Effector CD4-positive, alpha-beta T cell (primary cell): ENCODE measurements around the gene NELFCD.
"Not testable (repeated sequence)": the region's sequence is repeated elsewhere in the genome, so short reads cannot be mapped to it uniquely, and the experiment has no call there.

Experiments
- DNase-seq: peaks from one replicate; pipeline ENCODE4 v3.0.0-alpha.2; 2020

NELFCD gene

DNA sequence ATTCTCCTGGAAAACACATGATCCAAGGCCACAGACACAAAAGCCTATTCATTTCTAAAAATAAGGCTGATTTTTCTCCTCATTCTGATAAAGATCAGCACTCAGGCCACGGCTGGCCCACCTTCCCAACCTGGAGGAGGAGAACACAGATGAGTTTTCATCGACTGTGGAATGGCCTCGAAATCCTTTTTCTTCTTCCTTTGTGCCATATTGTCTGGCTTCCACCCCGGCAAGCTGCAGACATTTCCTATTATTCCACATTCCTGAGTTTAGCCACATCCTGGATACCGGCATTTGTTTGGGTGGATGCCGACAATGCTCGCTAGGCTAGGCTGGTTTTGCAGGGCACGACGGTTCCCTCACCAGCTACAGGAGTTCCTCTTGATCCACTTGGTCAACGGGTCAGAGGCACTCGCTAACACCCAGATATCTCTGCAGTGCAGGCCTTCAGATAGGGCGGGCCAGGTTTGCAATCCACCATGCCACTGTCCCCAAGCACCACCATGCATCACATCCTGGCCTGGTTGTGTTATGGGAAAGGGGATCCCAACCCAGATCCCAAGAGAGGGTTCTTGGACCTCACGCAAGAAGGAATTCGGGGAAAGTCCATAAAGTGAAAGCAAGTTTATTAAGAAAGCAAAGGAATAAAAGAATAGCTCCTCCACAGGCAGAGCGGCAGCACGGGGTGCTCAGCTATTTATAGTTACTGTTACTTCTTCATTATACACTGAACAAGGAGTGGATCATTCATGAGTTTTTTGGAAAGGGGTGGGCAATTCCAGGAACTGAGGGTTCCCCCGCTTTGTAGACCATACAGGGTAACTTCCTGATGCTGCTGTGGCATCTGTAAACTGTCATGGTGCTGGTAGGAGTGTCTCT is 30.2 kb downstream of the NELFCD start:
- DNase-seq = no peak

DNA sequence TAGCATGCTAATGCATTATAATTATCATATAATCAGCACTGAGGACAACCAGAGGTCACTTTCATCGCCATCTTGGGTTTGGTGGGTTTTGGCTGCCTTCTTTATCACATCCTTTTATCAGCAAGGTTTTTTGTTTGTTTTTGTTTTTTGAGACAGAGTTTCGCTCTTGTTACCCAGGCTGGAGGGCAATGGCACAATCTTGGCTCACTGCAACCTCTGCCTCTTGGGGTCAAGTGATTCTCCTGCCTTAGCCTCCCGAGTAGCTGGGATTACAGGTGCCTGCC is 30.8 kb downstream of the NELFCD start:
- DNase-seq = not testable (repeated sequence)

DNA sequence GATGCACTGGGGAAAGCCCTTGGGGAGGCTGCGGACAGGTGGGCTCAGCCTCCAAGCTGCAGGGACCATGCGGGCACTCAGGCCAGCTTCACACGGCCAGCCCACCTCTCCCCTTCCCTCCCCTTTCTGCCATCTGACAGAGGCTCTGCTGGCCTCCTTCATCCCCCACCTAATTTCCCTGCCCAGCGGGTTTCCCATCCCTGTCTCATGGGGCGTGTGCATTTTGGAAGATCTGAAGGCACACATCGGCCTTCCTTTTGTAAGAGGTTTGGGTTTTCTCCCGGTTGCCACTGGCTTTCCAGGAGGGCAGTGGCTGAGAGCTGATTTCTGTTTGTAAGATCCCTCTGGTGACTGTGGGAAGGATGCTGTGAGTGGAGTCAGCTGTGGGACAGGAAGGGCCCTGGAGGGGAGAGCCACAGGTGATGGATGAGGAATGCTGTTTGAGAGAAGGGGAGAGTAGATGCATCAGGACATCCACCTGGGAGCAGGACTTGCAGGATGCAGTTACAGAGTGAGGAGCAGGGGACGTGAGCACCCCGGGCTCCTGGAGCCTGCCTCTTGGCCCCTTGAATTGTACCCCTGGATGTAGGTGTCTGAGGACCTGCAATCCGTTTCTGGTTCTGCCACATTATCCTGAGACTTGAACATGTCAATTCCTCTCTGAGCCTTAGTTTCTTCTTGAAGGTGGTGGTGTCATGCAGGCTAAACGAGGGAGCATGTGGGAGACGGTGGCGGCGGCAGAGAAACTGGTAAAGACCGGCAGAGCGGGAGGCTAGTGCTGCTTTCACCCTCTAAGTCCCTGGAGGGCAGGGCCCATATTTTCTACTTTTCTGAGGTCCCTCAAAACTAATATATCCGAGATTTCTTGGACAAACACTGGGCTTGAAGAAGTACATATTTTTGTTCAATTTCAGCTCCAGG is 32.2 kb downstream of the NELFCD start:
- no peak for DNase-seq

DNA sequence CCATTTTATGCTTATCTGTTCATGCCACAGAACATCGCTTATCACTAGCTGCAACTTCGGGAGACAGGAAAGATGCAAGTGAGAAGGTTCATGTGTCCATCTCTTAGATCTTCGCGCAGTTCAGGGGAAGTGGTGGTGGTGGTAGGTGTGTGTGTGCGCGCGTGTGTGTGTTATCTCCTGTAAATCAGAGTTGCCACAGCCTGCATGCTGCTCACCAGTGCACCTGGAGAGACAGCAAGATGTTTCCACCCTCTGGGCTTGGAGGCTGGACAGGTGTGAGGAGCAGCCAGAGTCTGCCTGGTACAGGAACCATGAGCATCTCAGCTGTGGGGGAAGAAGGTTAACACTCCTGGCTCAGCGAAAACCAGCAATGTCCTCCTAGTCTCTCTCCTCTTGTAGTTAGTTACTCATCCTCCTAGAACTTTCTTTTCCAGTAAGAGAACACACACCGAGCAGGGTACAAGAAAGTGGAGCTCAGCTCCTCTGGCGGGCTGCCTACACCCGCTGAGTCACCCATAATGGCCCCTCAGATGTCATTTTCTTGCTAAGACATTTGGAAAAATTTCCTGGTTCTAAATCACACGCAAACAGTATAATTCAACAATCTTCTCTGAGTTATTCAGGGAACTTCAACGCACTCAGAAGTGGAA is 33.0 kb downstream of the NELFCD start:
- no peak for DNase-seq

DNA sequence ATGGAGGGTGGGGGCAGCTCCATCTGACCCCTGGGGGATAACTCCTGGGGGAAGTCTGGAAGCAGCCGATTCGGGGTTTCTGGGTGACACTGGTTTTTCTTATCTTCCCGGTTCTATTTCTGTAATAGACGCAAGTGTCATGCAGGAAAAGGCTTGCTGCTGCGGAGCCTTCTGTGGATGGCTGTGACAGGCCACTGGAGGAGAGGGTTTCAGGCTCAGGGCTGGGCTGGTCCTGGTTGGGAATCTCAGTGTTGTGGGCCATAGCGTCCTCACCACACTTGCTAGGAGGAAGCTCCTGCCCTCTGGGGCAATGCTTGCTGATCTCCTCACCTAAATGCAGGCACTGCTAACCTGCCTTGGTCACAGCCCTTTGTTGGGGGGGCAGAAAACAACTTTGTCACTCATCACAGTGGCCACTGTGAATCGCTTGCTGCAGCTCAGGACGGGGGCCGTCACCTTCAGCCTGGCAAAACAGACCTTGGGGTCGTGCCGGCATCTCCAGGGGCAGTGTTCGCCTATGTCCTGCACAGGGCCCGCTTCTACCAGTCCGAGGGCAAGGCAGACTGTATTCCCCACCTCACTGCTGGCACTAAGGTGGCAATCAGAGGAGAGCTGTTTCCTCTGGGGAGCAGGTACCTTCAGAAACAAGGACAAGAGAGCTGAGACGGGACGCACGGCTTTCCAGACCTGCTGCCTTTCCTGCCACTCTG is 33.8 kb downstream of the NELFCD start:
- no peak for DNase-seq

DNA sequence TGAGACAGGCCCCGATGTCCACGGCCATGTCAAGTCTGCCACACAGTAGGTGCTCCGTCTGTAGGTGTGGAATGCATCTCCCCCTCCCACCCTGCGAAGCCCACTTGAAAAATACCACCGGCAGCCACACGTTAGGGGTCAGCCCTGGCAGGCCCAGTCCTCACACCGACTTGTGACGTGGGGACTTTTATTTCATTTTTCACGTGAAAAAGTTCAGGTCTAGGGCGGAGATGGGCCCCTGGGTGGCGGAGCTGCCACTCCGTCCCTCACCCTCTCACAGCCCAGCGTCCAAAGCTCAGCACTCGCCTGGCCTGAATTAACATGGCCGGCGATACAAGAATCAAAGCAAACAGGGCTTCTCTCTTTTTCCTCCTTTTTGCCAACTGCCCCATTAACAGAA is 34.4 kb downstream of the NELFCD start:
- no peak for DNase-seq

DNA sequence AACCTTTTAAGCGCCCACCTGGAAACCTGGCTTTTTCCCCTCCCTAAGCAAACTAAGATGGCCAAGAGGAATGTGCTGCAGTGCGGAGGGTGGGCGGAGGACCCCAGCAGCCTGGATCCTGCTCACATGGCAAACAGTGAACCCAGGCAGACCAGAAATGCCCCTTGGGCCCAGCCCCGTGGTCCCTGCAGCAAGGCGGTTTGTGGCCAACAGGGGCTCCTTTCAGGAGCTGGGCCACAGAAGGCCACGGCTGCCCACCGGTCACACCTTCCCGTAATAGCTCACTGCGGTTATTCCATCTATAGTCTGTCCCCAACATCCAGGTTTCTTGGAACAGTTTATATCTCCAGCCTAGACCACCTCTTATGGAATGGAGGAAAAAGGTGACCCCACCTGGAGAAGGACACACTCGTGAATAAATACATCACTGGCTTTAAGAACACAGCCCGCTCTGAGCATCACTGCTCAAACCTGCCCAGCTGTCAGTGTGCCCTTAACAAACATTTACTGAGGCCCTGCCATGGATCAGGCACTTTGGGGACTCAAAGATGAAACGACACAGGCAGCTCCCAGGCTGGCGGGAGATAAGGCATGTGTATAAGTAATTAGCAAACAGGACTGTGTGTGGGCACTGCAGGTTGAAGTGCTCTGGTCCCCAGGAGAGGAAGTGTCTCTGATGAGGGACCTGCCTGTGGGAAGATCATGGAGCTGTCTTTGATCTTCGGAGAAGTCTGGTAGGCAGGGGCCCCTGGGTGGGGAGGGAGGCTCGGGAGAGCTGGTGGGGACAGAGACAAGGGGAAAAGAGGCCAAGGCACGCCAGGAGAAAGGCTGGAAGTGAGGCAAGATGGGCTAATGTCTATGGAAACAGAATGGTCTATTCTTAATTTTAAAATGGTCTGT is 35.0 kb downstream of the NELFCD start:
- no peak for DNase-seq

DNA sequence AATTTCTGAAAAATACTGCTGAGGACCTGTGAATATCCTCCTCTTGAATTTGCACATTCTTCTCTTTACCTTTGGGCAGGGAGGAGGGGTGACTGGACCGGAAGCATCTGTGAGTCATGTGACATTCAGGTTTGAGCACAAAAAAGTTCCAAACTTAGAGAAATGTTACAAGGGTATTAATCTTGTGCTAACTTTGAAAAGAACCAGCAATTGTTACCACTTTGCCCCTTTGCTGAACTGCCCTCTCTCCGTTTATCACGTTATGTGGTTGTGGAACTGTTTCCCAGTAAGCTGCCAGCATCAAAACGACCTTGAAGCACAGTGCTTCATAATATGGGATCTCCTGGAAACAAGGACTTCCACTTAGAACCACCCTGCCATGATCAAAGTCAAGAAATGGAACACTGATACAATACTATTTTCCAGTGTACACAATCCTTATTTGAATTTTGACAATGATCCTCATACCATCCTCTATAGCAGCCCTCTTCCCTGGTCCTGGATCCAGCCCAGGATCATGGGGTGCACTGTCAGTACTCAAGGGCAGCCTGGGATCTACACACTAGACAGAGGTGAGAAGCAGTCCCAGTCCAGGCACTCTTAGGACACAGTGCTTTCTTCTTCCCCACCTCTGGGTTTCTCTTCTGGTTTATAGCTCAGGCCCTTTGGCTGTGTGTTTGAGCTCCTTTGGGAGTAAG is 35.9 kb downstream of the NELFCD start:
- no peak for DNase-seq

DNA sequence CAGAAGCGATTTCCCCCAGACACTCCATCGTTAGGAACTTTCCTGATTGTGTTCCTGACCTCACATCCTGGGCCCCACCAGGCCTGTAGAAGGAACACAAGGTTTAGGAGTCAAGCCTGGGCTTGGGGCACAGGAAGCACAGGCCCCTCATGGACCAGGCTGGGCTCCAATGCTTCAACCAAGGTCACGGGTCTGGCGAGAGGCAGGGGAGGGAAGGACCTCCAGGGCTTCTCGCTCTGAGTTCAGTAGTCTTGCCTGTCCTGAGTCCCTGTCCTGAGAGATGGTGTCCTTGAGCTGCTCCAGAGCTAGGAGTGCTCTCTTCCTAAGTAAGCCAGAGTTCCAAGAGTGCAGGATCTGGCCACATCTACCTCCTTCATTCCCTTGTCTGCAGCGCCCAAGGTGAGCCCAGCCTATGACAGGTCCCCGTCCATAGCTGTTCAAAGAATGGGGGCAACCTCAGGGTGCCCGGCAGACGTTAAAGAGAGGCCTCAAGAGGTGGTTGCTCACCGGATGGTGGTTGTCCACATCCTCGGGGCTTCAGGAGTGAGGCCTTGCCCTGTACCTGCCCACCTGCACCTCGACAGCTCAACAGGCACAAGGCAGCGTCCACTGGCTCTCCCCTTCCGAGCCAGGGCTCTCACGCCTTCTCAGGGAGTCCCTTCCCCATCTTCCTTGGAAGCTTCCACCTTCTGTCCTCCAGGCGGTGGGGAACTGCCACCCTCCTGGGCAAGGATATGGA is 36.6 kb downstream of the NELFCD start:
- no peak for DNase-seq

DNA sequence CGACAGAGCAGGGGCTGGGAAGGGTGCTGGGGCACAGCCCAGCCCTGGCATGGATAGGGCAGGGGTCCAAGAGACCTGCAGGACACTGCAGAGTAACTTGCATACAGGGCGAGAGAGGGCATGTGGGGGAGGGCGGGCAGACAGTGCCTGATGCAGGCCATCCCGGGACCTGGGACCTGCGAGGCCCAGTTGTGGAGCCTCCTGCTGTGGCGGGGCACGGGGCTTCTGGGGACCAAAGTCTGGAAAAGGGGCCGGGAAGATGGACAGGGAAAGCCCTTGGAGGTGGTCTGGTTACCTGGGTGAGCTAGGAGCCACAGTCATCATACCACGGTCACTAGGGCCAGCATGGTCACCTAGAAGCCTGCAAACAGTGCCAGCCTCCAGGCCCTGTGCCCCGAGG is 37.8 kb downstream of the NELFCD start:
- DNase-seq = no peak

DNA sequence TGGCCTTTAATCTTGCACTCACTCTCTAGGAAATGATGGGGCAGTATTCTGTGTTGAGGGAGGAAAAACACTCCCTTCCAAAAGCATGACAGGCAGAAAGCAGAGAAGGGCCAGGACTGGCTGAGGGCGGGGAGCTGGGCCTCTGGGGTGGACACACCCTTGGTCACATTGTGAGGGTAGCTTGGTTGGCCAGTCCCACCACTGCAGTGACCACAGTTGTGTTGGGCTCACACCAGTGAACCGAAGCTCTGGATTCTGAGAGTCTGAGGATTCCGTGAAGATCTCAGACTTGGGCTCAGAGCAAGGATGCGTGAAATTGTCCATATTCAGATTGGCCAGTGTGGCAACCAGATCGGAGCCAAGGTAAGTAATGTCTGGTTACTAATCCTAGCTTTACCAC is 38.2 kb downstream of the NELFCD start, which contains the start of gene TUBB1:
Gene TUBB1 (plus strand): TSS at position 213 of the 400 bp plus-strand sequence. CDS start 94 bp downstream, at position 307.
- DNase-seq = no peak

DNA sequence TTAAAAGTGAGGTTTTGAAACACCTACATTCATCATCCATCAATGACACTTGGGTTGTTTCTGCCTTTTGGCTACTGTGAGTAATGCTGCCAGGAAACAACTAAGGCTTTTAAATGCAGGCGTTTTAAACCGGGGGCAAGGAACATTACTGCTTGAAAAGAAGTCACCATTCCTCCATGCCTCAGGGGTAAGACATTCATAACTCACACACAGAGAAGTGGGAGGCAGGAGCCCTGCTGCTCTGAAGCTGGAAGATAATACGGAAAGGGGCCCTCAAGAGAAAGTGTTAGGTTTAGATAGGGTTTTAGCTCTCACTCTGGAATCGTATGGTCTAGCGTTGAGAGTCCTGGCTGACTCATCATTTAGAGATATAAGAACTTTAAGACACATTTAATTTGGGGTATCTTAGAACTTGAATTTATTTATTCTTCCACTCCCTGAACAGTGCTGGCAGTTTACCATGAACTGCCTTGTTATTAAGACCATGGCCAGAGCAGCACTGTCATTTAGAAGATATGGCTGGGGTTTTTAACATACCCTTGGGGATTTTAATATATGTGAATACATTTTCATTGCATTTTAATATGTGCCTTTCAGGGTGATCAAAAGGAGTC is 40.0 kb downstream of the NELFCD start:
- DNase-seq = no peak

DNA sequence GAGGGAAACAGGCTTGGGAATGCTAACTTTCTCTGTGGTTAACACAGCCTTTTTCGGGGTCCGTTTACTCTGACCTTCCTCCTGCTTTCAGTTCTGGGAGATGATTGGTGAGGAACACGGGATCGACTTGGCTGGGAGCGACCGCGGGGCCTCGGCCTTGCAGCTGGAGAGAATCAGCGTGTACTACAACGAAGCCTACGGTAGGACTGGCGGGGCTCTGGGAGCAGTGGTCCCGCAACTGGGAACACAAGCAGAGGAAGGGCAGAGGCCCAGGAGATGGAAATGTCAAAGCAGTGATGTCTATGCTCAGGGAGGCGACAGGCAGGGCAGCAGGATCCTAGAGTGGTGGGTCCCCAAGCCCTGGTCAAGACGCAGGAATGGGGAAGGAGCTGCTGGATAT is 41.7 kb downstream of the NELFCD start:
- DNase-seq = no peak

DNA sequence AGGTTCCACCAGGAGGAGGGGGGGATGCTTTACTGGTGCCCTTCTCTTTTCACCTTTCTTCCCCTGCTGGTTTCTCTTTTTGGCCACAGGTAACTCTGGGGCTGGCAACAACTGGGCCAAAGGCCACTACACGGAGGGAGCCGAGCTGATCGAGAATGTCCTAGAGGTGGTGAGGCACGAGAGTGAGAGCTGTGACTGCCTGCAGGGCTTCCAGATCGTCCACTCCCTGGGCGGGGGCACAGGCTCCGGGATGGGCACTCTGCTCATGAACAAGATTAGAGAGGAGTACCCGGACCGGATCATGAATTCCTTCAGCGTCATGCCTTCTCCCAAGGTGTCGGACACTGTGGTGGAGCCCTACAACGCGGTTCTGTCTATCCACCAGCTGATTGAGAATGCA is 42.6 kb downstream of the NELFCD start:
- DNase-seq = no peak

DNA sequence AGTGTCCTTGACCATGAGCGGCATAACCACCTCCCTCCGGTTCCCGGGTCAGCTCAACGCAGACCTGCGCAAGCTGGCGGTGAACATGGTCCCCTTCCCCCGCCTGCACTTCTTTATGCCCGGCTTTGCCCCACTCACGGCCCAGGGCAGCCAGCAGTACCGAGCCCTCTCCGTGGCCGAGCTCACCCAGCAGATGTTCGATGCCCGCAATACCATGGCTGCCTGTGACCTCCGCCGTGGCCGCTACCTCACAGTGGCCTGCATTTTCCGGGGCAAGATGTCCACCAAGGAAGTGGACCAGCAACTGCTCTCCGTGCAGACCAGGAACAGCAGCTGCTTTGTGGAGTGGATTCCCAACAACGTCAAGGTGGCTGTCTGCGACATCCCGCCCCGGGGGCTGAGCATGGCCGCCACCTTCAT is 43.1 kb downstream of the NELFCD start:
- DNase-seq = no peak

DNA sequence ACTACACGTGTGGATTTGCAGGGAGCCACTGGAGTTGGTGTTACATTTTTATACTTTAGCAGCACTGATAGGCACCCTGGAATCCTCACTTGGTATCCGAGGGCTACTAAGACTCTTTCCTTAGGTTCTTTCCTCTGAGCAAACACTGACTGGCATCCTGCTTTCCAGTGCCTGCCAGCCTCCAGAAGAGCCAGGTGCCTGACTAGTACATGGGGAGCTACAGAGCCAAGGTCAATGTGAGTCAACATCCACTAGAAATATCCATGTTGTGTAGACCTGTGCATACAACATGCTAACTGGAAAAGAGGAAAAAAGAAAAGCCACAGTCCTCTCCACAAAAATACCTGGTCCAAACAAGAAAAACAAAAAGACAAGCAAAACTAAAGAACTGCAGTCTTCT is 44.0 kb downstream of the NELFCD start:
- DNase-seq = no peak

DNA sequence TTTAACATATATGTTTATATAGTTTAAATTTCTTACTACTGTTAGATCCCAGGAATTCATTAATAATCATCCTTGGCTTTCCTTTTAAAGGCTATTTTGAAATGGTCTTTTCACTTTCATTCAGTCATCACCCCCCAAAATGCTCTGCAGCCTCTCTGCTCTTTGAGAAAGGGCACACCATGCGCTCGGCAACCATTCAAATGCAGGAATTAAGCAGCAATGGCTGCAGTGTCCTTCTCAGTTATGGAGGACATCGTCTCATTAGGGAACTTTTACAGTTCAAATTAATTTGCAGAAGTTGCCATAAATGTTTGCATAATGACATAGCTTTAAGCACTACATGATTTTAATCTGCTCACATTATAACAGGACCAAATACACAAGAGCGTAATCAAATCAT is 44.5 kb downstream of the NELFCD start:
- DNase-seq = no peak

DNA sequence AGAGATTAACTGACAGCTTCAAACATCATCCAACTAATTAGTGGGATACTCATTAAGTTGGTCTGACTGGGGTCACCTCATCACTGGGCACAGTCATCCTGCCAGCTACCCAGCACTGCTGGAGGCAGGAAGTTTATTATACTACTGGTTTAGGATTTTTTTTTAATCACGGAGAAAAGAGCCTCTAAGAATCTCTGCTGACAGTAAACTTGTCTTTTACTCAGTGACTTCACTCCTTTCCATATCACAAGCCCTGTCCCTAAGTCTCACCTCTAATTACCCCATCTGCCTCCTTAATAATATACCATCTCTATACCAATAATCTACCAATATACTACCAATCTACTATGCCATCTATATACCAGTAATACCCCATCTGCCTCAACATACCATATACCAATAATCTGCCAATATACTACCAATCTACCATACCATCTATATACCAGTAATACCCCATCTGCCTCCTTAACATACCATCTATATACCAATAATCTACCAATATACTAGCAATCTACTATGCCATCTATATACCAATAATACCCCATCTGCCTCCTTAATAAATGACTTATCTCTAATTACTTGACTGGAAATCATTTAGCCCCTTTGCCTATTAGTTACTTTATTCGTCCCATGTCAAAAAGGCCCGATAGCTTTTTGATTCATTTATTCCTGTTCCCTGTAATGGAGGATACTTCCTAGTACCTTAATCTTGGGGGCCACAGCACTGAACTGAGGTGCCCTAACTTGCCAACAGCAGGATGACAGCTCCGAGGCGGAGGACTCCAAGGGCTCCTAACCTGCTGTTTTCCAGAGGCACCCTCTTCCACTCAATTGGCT is 46.1 kb downstream of the NELFCD start:
- DNase-seq = no peak
